GDM1 (cell line): ENCODE data around the gene DTD1.

Experiments
- DNase-seq: peaks from one replicate; lab custom pipeline; 2025; lab: John Stamatoyannopoulos, UW

The DTD1 gene

GRCh38 chr20:18796282-18796833, 208.5 kb downstream of the DTD1 start:
- no peak for DNase-seq

GRCh38 chr20:18801516-18801915, 213.7 kb downstream of the DTD1 start:
- no peak for DNase-seq

GRCh38 chr20:18802012-18802634, 214.3 kb downstream of the DTD1 start:
- no peak for DNase-seq

- DNase-seq = no peak
Measured at GRCh38 chr20:18805881-18806280, 218.0 kb downstream of the DTD1 start.

GRCh38 chr20:18808712-18809111, 220.9 kb downstream of the DTD1 start:
- DNase-seq = no peak

- no peak for DNase-seq
Measured at GRCh38 chr20:18811186-18811585, 223.3 kb downstream of the DTD1 start.

- no peak for DNase-seq
Measured at GRCh38 chr20:18811904-18812303, 224.1 kb downstream of the DTD1 start.

- no peak for DNase-seq
Measured at GRCh38 chr20:18813483-18813882, 225.6 kb downstream of the DTD1 start, which contains the start of gene SCP2D1. Gene SCP2D1 (plus strand): TSS chr20:18813783. CDS start chr20:18813816, 33 bp downstream.

GRCh38 chr20:18815194-18815942, 227.5 kb downstream of the DTD1 start:
- DNase-seq = no peak
